Measurements from ENCODE around the gene MEIS3.

GRCh38 chr19:47421844-47422395, 2.6 kb upstream of the MEIS3 start:
- TF ChIP-seq GTF2E2 (tag; IDR thresholded peaks at IDR 0.05) (no peak), MECOM (CRISPR knock-in tag; IDR thresholded peaks at IDR 0.05) (no peak), FOXA3 (CRISPR knock-in tag; conservative IDR thresholded peaks at IDR 0.05 in 1 of 2, IDR thresholded peaks at IDR 0.05 in 1 of 2) (no peak)
